IPS DF 6.9 (cell line): ENCODE data around the gene PSMC1.

ENCODE experiments used
- DNase-seq: peaks from one replicate; pipeline ENCODE4 v3.0.0-alpha.2; 2013; ENCODE audit warnings: low read depth, low spot score
- H3K27ac ChIP-seq: one replicate; pipeline ENCODE4 v1.5.1; 2013; ENCODE audit warnings: low read length, control low read depth
- H3K27me3 ChIP-seq: 2 replicates; pipeline ENCODE4 v1.6.1; 2013; ENCODE audit warnings: mild to moderate bottlenecking, low read length; ENCODE audit not compliant: control insufficient read depth, insufficient read depth
- H3K36me3 ChIP-seq: 2 replicates; pipeline ENCODE4 v1.6.1; 2013; ENCODE audit warnings: low read length; ENCODE audit not compliant: control insufficient read depth, insufficient read depth
- H3K4me1 ChIP-seq: 2 replicates; pipeline ENCODE4 v1.6.1; 2013; ENCODE audit warnings: low read length; ENCODE audit not compliant: control insufficient read depth, insufficient read depth
- H3K4me3 ChIP-seq: 2 replicates; pipeline ENCODE4 v1.5.1; 2013; ENCODE audit warnings: mild to moderate bottlenecking, low read length
- H3K9me3 ChIP-seq: 2 replicates; pipeline ENCODE4 v1.6.1; 2013; ENCODE audit warnings: low read length, inconsistent platforms; ENCODE audit not compliant: control insufficient read depth, insufficient read depth
- WGBS: extraction: QIAGEN DNeasy Blood & Tissue Kit; methylation state at CpG from one replicate; pipeline ENCODE4 v1.1.7; 2013; ENCODE audit warnings: mixed read lengths, missing lambda C conversion rate; ENCODE audit not compliant: insufficient read length, insufficient coverage; 5-methylcytosine and 5-hydroxymethylcytosine counted together

Gene PSMC1

DNA sequence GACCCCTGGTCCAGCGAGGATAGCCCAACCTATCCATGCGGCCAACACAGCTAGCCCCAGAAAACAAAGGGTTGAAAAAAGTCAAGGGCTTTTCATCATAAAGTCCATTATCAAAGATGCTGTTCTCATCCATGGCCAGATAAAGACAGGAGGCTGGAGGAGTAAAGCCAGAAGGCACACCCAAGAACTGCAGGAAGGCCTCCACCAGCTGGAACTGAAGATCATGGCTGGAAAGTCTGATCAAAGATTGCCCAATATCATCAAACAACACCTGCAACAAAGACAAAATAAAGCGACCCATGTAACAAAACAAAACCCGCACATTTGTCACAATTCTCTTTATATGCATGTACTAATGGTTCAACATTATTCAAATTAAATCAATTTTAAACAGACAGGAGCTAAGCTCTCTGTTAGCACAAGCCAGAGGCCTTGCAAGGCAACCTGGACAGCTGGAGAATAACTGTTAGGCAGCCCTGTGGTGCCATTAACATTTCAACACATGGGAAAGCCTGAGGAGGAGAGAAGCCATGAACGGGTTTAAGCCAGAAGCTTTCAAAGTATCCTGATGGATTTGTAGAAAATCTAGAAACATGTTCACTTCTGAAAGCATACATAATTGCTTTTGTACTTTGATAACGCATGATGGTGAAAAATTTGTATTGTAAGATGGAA, 34.1 kb downstream of the PSMC1 start:
- no peaks in the 10 kb centered on the region for H3K27me3 ChIP-seq
- no peak for DNase-seq
- H3K4me1 ChIP-seq = no peaks in the 10 kb centered on the region
- WGBS = no CpG with 5 or more reads among the region's 6 CpGs
- no peak overlapping the region for H3K27ac ChIP-seq
- peaks cover 11% of the 10 kb centered on the region; the same call in 1 of the 2 replicates for H3K36me3 ChIP-seq
- H3K4me3 ChIP-seq = no peak overlapping the region
- H3K9me3 ChIP-seq = no peaks in the 10 kb centered on the region

DNA sequence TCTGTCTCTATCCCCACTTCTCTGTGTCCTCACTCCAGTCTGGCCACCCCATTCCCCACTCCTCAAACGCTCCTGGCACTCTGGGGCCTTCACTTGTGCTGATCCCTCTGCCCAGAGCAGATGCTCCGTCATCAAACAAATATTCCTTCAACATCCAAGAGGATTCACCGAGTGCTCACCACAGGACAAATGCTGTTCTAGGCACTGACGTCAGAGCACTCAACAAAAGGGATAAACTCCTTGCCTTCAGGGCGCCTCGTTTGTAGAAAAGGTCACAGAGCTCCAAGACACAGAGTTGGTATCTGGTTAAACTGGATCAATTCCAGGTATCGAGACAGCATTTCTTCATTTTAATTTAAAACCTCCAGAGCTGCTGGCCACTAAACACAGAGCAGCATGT, 35.3 kb downstream of the PSMC1 start:
- Histone ChIP-seq H3K27ac (no peak overlapping the region), H3K36me3 (peaks cover 11% of the 10 kb centered on the region; the same call in 1 of the 2 replicates), H3K4me1 (no peaks in the 10 kb centered on the region), H3K9me3 (no peaks in the 10 kb centered on the region), H3K4me3 (no peak overlapping the region), H3K27me3 (no peaks in the 10 kb centered on the region)
- DNase-seq = no peak
- no CpG with 5 or more reads among the region's 7 CpGs for WGBS

DNA sequence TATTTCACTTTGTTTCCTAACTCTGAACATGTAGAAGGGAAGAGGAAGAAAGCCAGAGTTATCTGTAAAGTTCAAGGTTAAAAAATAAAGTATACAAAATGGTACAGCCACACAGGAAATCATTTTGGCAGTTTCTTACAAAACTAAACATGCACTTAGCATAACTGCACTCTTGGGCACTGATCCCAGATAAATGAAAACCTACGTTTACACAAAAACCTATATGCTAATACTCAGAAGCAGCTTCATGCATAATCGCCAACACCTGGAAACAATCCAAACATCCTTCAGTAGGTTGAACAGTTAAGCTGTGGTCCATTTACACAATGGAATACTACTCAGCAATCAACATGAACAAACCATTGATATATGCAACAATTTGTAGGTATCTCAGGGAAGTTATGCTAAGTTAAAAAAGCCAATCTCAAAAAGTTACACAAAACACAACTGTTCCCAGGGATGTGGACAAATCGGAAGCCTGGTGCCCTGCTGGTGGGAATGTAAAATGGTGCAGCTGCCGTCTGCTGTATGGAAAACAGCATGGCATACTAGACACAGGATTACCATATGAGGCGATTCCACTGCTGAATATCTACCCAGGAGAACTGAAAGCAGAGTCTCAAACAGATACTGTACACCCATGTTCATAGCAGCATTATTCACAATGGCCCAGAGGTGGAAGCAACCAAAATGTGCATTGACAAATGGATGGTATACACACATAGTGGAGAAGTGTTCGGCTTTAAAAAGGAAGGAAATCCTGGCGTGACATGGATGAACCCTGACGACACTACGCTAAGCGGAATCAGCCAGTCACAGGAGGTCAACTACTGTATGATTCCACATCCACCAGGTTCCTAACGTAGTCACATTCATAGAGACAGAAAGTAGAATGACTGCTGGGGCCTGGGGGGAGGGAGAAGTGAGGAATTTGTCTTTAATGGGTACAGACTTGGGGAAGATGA, 37.7 kb downstream of the PSMC1 start:
- H3K4me3 ChIP-seq = no peak overlapping the region
- H3K4me1 ChIP-seq = no peaks in the 10 kb centered on the region
- WGBS = no CpG with 5 or more reads among the region's 11 CpGs
- H3K27me3 ChIP-seq = no peaks in the 10 kb centered on the region
- H3K36me3 ChIP-seq = peaks cover 5% of the 10 kb centered on the region; the same call in 1 of the 2 replicates
- no peak overlapping the region for H3K27ac ChIP-seq
- DNase-seq = no peak
- no peaks in the 10 kb centered on the region for H3K9me3 ChIP-seq

- no peaks in the 10 kb centered on the region for H3K4me1 ChIP-seq
- no peak for DNase-seq
- H3K27me3 ChIP-seq = no peaks in the 10 kb centered on the region
- no peaks in the 10 kb centered on the region for H3K9me3 ChIP-seq
- WGBS = no CpG with 5 or more reads among the region's 2 CpGs
- H3K27ac ChIP-seq = no peak overlapping the region
- H3K4me3 ChIP-seq = no peak overlapping the region
- H3K36me3 ChIP-seq = peaks cover 5% of the 10 kb centered on the region; the same call in 1 of the 2 replicates
Observed at GRCh38 chr14:90294872-90295271, 38.5 kb downstream of the PSMC1 start.

GRCh38 chr14:90295870-90296516, 39.6 kb downstream of the PSMC1 start:
- Histone ChIP-seq H3K27me3 (no peaks in the 10 kb centered on the region), H3K4me3 (no peak overlapping the region), H3K4me1 (no peaks in the 10 kb centered on the region), H3K27ac (no peak overlapping the region), H3K36me3 (peaks cover 5% of the 10 kb centered on the region; the same call in 1 of the 2 replicates), H3K9me3 (no peaks in the 10 kb centered on the region)
- no peak for DNase-seq
- no CpG with 5 or more reads among the region's 5 CpGs for WGBS

GRCh38 chr14:90296641-90297040, 40.3 kb downstream of the PSMC1 start:
- Histone ChIP-seq H3K4me3 (no peak overlapping the region), H3K27me3 (no peaks in the 10 kb centered on the region), H3K36me3 (peaks cover 4% of the 10 kb centered on the region; the same call in 1 of the 2 replicates), H3K4me1 (no peaks in the 10 kb centered on the region), H3K27ac (no peak overlapping the region), H3K9me3 (no peaks in the 10 kb centered on the region)
- no peak for DNase-seq
- WGBS = no CpG with 5 or more reads among the region's 7 CpGs

- Histone ChIP-seq H3K36me3 (peaks cover 3% of the 10 kb centered on the region; the same call in 1 of the 2 replicates), H3K9me3 (no peaks in the 10 kb centered on the region), H3K27me3 (no peaks in the 10 kb centered on the region), H3K27ac (no peak overlapping the region), H3K4me1 (peaks cover 2% of the 10 kb centered on the region; the same call in 1 of the 2 replicates), H3K4me3 (no peak overlapping the region)
- WGBS = no CpG with 5 or more reads among the region's 11 CpGs
- DNase-seq = no peak
Observed at GRCh38 chr14:90297876-90298629, 41.7 kb downstream of the PSMC1 start.

DNA sequence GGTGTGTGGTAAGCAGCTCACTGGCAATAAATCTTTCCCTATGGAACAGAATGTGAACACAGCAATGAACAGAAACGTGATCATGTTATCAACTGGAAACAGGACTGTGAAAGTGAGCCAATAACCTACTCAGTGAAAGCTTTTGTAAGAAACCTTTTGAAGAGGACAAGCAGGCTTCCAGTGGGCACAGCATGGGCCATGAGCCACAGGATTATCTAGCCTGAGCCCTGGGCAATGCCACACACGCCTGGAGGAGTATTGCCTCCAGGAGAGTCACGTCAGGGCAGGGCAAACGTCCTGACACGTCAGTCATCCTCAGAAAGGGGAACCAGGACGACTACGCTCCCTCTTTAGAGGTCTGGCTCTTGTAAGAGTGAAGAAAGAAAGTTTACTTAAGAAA, 43.1 kb downstream of the PSMC1 start:
- WGBS = no CpG with 5 or more reads among the region's 7 CpGs
- Histone ChIP-seq H3K36me3 (no peaks in the 10 kb centered on the region; the same call in 1 of the 2 replicates), H3K27me3 (no peaks in the 10 kb centered on the region), H3K27ac (no peak overlapping the region), H3K9me3 (no peaks in the 10 kb centered on the region), H3K4me3 (no peak overlapping the region), H3K4me1 (peaks cover 7% of the 10 kb centered on the region; the same call in 1 of the 2 replicates)
- DNase-seq = no peak

- DNase-seq = no peak
Observed at GRCh38 chr14:90300611-90301047, 44.3 kb downstream of the PSMC1 start.

More at GRCh38 chr14:90300611-90301047, 44.3 kb downstream of the PSMC1 start:
- Histone ChIP-seq H3K27me3 (no peaks in the 10 kb centered on the region), H3K4me3 (no peak overlapping the region), H3K27ac (no peak overlapping the region), H3K36me3 (no peaks in the 10 kb centered on the region; the same call in 1 of the 2 replicates), H3K4me1 (peaks cover 7% of the 10 kb centered on the region; the same call in 1 of the 2 replicates), H3K9me3 (no peaks in the 10 kb centered on the region)
- WGBS = no CpG with 5 or more reads among the region's 2 CpGs
